GM23338 (cell line): ENCODE data around the gene SORL1. TPM values are rescaled to one million over a fixed set of nuclear protein-coding genes. Genes with fewer than 3 reads are reported as not detected.

Experiments used
- ATAC-seq: fragments of 200-7000 bp; cut with Tn5 transposase; 3 replicates; pipeline ENCODE4 v1.9.1; 2020
- DNase-seq: peaks from one replicate; pipeline ENCODE4 v3.0.0-alpha.2; 2015; ENCODE audit warnings: low spot score
- H2AFZ ChIP-seq: fragments of 200-600 bp; sonication (generic); 2 replicates; pipeline ENCODE4 v1.8.0; 2016; ENCODE audit warnings: antibody characterized with exemption, mild to moderate bottlenecking, moderate library complexity
- H3F3A ChIP-seq: fragments of 200-600 bp; sonication (generic); replicated peaks from 2 replicates; pipeline ENCODE4 v1.8.0; 2017; ENCODE audit warnings: antibody characterized with exemption, mixed run types, low read depth
- H3K27ac ChIP-seq: fragments of 200-600 bp; sonication (generic); 2 replicates; pipeline ENCODE4 v1.6.1; 2016; ENCODE audit warnings: low read depth
- H3K27me3 ChIP-seq: fragments of 200-600 bp; sonication (generic); 2 replicates; pipeline ENCODE4 v1.8.0; 2016; ENCODE audit warnings: mild to moderate bottlenecking, mixed run types, moderate library complexity; ENCODE audit not compliant: insufficient read depth
- H3K36me3 ChIP-seq: fragments of 200-600 bp; sonication (generic); 2 replicates; pipeline ENCODE4 v1.8.0; 2016; ENCODE audit warnings: mild to moderate bottlenecking; ENCODE audit not compliant: insufficient read depth
- H3K4me1 ChIP-seq: fragments of 200-600 bp; sonication (generic); 2 replicates; pipeline ENCODE4 v1.8.0; 2016; ENCODE audit warnings: mild to moderate bottlenecking, moderate library complexity; ENCODE audit not compliant: insufficient read depth
- H3K4me2 ChIP-seq: fragments of 200-600 bp; sonication (generic); 2 replicates; pipeline ENCODE4 v1.7.1; 2017; ENCODE audit warnings: mixed run types
- H3K4me3 ChIP-seq: fragments of 200-600 bp; sonication (generic); 2 replicates; pipeline ENCODE4 v1.6.1; 2016; ENCODE audit warnings: mixed run types
- H3K79me2 ChIP-seq: fragments of 200-600 bp; sonication (generic); replicated peaks from 2 replicates; pipeline ENCODE4 v1.8.0; 2017; ENCODE audit warnings: mild to moderate bottlenecking; ENCODE audit not compliant: insufficient read depth
- H3K9me2 ChIP-seq: fragments of 200-600 bp; sonication (generic); 2 replicates; pipeline ENCODE4 v1.8.0; 2017; ENCODE audit not compliant: insufficient read depth
- H4K20me1 ChIP-seq: fragments of 200-600 bp; sonication (generic); replicated peaks from 2 replicates; pipeline ENCODE4 v1.8.0; 2017; ENCODE audit warnings: mild to moderate bottlenecking; ENCODE audit not compliant: insufficient read depth
- H3K27ac Mint-ChIP-seq: 2 replicates; pipeline ENCODE4 v1.8.0; 2020; ENCODE audit warnings: inconsistent platforms, mild to moderate bottlenecking, moderate library complexity, mixed read lengths
- H3K27me3 Mint-ChIP-seq: 3 replicates; pipeline ENCODE4 v1.8.0; 2022; ENCODE audit warnings: low read depth, mild to moderate bottlenecking, moderate library complexity, mixed read lengths, inconsistent platforms; ENCODE audit not compliant: insufficient read depth, poor library complexity
- H3K36me3 Mint-ChIP-seq: 3 replicates; pipeline ENCODE4 v1.8.0; 2021; ENCODE audit warnings: low read depth, mild to moderate bottlenecking, inconsistent platforms, moderate library complexity, mixed read lengths
- H3K4me1 Mint-ChIP-seq: 3 replicates; pipeline ENCODE4 v1.8.0; 2020; ENCODE audit warnings: mild to moderate bottlenecking, inconsistent platforms, mixed read lengths
- H3K4me3 Mint-ChIP-seq: 3 replicates; pipeline ENCODE4 v1.8.0; 2021; ENCODE audit warnings: moderate library complexity, mild to moderate bottlenecking, inconsistent platforms, mixed read lengths
- H3K9me3 Mint-ChIP-seq: 3 replicates; pipeline ENCODE4 v1.8.0; 2020; ENCODE audit warnings: moderate library complexity, mild to moderate bottlenecking, inconsistent platforms, mixed read lengths
- CREB1 ChIP-seq: fragments of 250-450 bp; sonication (Bioruptor Pico); IDR thresholded peaks from 2 replicates; pipeline ENCODE4 v1.5.0; 2020; ENCODE audit warnings: low read depth, mild to moderate bottlenecking, moderate library complexity
- EZH2 ChIP-seq: fragments of 200-600 bp; sonication (generic); IDR thresholded peaks from one replicate; pipeline ENCODE4 v1.8.0; 2017; ENCODE audit warnings: antibody characterized with exemption, mild to moderate bottlenecking, low read depth; ENCODE audit not compliant: unreplicated experiment
- NANOG ChIP-seq: IDR thresholded peaks from 2 replicates; pipeline ENCODE4 v1.6.1; 2016; ENCODE audit warnings: antibody characterized with exemption, borderline replicate concordance
- POLR2AphosphoS5 ChIP-seq: IDR thresholded peaks from 2 replicates; pipeline ENCODE4 v1.6.1; 2016; ENCODE audit warnings: antibody characterized with exemption, low read depth
- STAT1 ChIP-seq: IDR thresholded peaks from one replicate; pipeline ENCODE4 v1.6.1; 2016; ENCODE audit warnings: antibody characterized with exemption; ENCODE audit not compliant: unreplicated experiment
- polyA plus RNA-seq: library from polyadenylated mRNA; unstranded; fragments of >200 nt; fragmentation: Nextera tagmentation; extraction: Ambion mirVana; gene quantifications from 2 replicates; pipeline ENCODE4 v1.2.1, GENCODE V29; 2016
- total RNA-seq: library from RNA; depleted of rRNA; stranded (reverse); fragments of >200 nt; shearing (Covaris generic); gene quantifications from 2 replicates; pipeline ENCODE4 v1.2.3, GENCODE V29; 2014
- TF ChIP-seq, protein P1 (sequence below): fragments of 250-450 bp; sonication (Bioruptor Pico); IDR thresholded peaks from 2 replicates; pipeline ENCODE4 v1.5.0; 2020; ENCODE audit warnings: mild to moderate bottlenecking, moderate library complexity
- TF ChIP-seq, protein P2 (sequence below): IDR thresholded peaks from 2 replicates; pipeline ENCODE4 v1.6.1; 2016; ENCODE audit warnings: antibody characterized with exemption

SORL1 gene
- total and polyA plus RNA-seq, 2 experiments from 2014 or later = 23.0 to 78.8 TPM

DNA sequence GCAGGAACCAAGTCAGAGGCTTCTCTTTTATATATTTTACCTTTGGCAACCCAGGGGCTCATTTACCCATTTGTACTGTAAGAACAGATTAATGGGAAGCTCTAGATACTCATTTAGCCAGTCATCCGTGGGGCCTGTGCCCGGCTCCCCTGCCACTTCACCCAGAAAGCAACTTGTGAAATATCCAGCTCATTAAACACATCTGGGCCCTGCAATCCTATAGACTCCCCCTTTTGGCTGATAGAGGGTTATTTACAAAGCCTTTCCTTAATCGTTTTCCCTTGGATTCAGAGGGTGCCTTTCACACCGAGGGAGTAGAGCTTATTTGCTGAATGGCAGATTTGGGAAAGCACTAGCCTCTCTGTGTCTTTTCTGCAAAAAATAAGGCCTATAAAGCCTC, 119.4 kb downstream of the SORL1 start (continued):
- TF ChIP-seq, protein P1, sequence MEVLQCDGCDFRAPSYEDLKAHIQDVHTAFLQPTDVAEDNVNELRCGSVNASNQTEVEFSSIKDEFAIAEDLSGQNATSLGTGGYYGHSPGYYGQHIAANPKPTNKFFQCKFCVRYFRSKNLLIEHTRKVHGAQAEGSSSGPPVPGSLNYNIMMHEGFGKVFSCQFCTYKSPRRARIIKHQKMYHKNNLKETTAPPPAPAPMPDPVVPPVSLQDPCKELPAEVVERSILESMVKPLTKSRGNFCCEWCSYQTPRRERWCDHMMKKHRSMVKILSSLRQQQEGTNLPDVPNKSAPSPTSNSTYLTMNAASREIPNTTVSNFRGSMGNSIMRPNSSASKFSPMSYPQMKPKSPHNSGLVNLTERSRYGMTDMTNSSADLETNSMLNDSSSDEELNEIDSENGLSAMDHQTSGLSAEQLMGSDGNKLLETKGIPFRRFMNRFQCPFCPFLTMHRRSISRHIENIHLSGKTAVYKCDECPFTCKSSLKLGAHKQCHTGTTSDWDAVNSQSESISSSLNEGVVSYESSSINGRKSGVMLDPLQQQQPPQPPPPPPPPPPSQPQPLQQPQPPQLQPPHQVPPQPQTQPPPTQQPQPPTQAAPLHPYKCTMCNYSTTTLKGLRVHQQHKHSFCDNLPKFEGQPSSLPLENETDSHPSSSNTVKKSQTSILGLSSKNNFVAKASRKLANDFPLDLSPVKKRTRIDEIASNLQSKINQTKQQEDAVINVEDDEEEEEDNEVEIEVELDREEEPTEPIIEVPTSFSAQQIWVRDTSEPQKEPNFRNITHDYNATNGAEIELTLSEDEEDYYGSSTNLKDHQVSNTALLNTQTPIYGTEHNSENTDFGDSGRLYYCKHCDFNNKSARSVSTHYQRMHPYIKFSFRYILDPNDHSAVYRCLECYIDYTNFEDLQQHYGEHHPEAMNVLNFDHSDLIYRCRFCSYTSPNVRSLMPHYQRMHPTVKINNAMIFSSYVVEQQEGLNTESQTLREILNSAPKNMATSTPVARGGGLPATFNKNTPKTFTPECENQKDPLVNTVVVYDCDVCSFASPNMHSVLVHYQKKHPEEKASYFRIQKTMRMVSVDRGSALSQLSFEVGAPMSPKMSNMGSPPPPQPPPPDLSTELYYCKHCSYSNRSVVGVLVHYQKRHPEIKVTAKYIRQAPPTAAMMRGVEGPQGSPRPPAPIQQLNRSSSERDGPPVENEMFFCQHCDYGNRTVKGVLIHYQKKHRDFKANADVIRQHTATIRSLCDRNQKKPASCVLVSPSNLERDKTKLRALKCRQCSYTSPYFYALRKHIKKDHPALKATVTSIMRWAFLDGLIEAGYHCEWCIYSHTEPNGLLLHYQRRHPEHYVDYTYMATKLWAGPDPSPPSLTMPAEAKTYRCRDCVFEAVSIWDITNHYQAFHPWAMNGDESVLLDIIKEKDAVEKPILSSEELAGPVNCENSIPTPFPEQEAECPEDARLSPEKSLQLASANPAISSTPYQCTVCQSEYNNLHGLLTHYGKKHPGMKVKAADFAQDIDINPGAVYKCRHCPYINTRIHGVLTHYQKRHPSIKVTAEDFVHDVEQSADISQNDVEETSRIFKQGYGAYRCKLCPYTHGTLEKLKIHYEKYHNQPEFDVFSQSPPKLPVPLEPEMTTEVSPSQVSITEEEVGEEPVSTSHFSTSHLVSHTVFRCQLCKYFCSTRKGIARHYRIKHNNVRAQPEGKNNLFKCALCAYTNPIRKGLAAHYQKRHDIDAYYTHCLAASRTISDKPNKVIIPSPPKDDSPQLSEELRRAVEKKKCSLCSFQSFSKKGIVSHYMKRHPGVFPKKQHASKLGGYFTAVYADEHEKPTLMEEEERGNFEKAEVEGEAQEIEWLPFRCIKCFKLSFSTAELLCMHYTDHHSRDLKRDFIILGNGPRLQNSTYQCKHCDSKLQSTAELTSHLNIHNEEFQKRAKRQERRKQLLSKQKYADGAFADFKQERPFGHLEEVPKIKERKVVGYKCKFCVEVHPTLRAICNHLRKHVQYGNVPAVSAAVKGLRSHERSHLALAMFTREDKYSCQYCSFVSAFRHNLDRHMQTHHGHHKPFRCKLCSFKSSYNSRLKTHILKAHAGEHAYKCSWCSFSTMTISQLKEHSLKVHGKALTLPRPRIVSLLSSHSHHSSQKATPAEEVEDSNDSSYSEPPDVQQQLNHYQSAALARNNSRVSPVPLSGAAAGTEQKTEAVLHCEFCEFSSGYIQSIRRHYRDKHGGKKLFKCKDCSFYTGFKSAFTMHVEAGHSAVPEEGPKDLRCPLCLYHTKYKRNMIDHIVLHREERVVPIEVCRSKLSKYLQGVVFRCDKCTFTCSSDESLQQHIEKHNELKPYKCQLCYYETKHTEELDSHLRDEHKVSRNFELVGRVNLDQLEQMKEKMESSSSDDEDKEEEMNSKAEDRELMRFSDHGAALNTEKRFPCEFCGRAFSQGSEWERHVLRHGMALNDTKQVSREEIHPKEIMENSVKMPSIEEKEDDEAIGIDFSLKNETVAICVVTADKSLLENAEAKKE (CRISPR knock-in tag) = no peak
- TF ChIP-seq CREB1 (CRISPR knock-in tag) = no peak
- no peak for TF ChIP-seq STAT1
- TF ChIP-seq NANOG = no peak
- TF ChIP-seq, protein P2, sequence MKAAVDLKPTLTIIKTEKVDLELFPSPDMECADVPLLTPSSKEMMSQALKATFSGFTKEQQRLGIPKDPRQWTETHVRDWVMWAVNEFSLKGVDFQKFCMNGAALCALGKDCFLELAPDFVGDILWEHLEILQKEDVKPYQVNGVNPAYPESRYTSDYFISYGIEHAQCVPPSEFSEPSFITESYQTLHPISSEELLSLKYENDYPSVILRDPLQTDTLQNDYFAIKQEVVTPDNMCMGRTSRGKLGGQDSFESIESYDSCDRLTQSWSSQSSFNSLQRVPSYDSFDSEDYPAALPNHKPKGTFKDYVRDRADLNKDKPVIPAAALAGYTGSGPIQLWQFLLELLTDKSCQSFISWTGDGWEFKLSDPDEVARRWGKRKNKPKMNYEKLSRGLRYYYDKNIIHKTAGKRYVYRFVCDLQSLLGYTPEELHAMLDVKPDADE = no peak

- H3K27ac ChIP-seq = no peak overlapping the region
- H3K4me1 Mint-ChIP-seq = peaks cover 12% of the 10 kb centered on the region
- H3K4me2 ChIP-seq = no peak overlapping the region
- TF ChIP-seq, protein P1 (CRISPR knock-in tag) = no peak
- TF ChIP-seq POLR2AphosphoS5 = no peak
- TF ChIP-seq STAT1 = no peak
- TF ChIP-seq EZH2 = no peak
- TF ChIP-seq, protein P2 = no peak
These were observed 120.5 kb downstream of the SORL1 start for GRCh38 chr11:121572571-121573059.

More at GRCh38 chr11:121572571-121573059, 120.5 kb downstream of the SORL1 start:
- Histone ChIP-seq H3K79me2 (no peaks in the 10 kb centered on the region), H3K27me3 (no peaks in the 10 kb centered on the region), H3K36me3 (peaks cover 46% of the 10 kb centered on the region), H4K20me1 (no peaks in the 10 kb centered on the region), H3K4me3 (no peak overlapping the region), H3F3A (no peaks in the 10 kb centered on the region), H2AFZ (no peak overlapping the region), H3K9me2 (no peaks in the 10 kb centered on the region), H3K4me1 (no peaks in the 10 kb centered on the region)
- no peaks in the 10 kb centered on the region for H3K9me3 Mint-ChIP-seq
- peak; percentile 17 for DNase-seq
- H3K27me3 Mint-ChIP-seq = no peaks in the 10 kb centered on the region
- H3K36me3 Mint-ChIP-seq = peaks cover 76% of the 10 kb centered on the region
- H3K27ac Mint-ChIP-seq = no peak overlapping the region; the same call in 1 of the 2 replicates
- no peak overlapping the region for H3K4me3 Mint-ChIP-seq
- ATAC-seq = peak; percentile 66
